H1 (cell line): ENCODE results near the gene GALR1. TPM values are rescaled to one million over a fixed set of nuclear protein-coding genes. Genes with fewer than 3 reads are reported as not detected.

Experiments used
- CTCF ChIA-PET: fragments of 300-600 bp; sonication (Branson Sonifier 250); formaldehyde crosslinking; loops from one replicate; lab custom pipeline; 2021; ENCODE audit not compliant: partially characterized antibody; lab: Charles Lee
- POLR2A ChIA-PET: fragments of 300-600 bp; sonication (Branson Sonifier 250); formaldehyde crosslinking; loops from one replicate; lab custom pipeline; 2021; ENCODE audit warnings: inconsistent platforms; ENCODE audit not compliant: partially characterized antibody; lab: Charles Lee
- DNase-seq, 2 experiments: peaks; one replicate each; pipeline versions ENCODE4 v3.0.0 to v3.0.0-alpha.2; 2010 to 2022; ENCODE audit warnings: low spot score in 2 of 2, low read depth in 1 of 2, mixed read lengths in 1 of 2
- FAIRE-seq: peaks from 2 replicates; lab custom pipeline; 2011; peaks lifted over from hg19 to GRCh38; lab: Jason Lieb, UNC
- H2AFZ ChIP-seq: 2 replicates; pipeline ENCODE4 v1.8.1; 2012; ENCODE audit warnings: low read length, inconsistent platforms
- H2AK5ac ChIP-seq: 2 replicates; pipeline ENCODE4 v1.6.1; 2013; ENCODE audit warnings: low read depth, low read length
- H2BK120ac ChIP-seq: replicated peaks from 2 replicates; pipeline ENCODE3; 2013; ENCODE audit warnings: low read depth, low read length, inconsistent platforms
- H2BK12ac ChIP-seq: 2 replicates; pipeline ENCODE4 v1.6.1; 2013; ENCODE audit warnings: low read depth, low read length
- H2BK15ac ChIP-seq: 2 replicates; pipeline ENCODE4 v1.6.1; 2013; ENCODE audit warnings: low read length
- H2BK20ac ChIP-seq: 2 replicates; pipeline ENCODE4 v1.6.1; 2013; ENCODE audit warnings: low read length
- H2BK5ac ChIP-seq: 2 replicates; pipeline ENCODE4 v1.6.1; 2013; ENCODE audit warnings: low read depth, low read length
- H3K14ac ChIP-seq: 2 replicates; pipeline ENCODE4 v1.6.1; 2013; ENCODE audit warnings: inconsistent platforms; ENCODE audit not compliant: insufficient read length
- H3K18ac ChIP-seq: 2 replicates; pipeline ENCODE4 v1.6.1; 2013; ENCODE audit warnings: low read length; ENCODE audit errors: extremely low read depth
- H3K23ac ChIP-seq: 2 replicates; pipeline ENCODE4 v1.6.1; 2013; ENCODE audit warnings: inconsistent platforms; ENCODE audit not compliant: insufficient read length
- H3K23me2 ChIP-seq: 2 replicates; pipeline ENCODE4 v1.6.1; 2013; ENCODE audit warnings: low read depth, low read length
- H3K27ac ChIP-seq: 2 replicates; pipeline ENCODE4 v1.6.1; 2011; ENCODE audit warnings: low read depth, low read length, inconsistent platforms
- H3K27me3 ChIP-seq, 4 experiments: replicated peaks in 1 of 4; 1 replicate in 1 of 4; 2 replicates in 3 of 4; pipeline versions ENCODE4 v1.6.1 to v1.8.1; 2011 to 2013; ENCODE audit warnings: low read length in 3 of 4, mild to moderate bottlenecking in 3 of 4, inconsistent platforms in 2 of 4, mixed read lengths in 2 of 4, moderate library complexity in 1 of 4; ENCODE audit not compliant: control insufficient read depth in 3 of 4, insufficient read depth in 3 of 4; ENCODE audit errors: extremely low read depth in 1 of 4
- H3K36me3 ChIP-seq, 4 experiments: 2 replicates each; pipeline versions ENCODE4 v1.6.1 to v1.8.1; 2011 to 2013; ENCODE audit warnings: mild to moderate bottlenecking in 4 of 4, low read length in 3 of 4, moderate library complexity in 2 of 4, control low read depth in 1 of 4, inconsistent platforms in 1 of 4; ENCODE audit not compliant: insufficient read depth in 4 of 4, control insufficient read depth in 2 of 4
- H3K4ac ChIP-seq: replicated peaks from 2 replicates; pipeline ENCODE3; 2013; ENCODE audit warnings: low read length, low read depth, mixed read lengths, inconsistent platforms; ENCODE audit not compliant: insufficient read length
- H3K4me1 ChIP-seq, 4 experiments: replicated peaks in 1 of 4; 1 replicate in 1 of 4; 2 replicates in 3 of 4; pipeline versions ENCODE4 v1.6.1 to v1.8.1; 2011 to 2013; ENCODE audit warnings: low read length in 3 of 4, inconsistent platforms in 2 of 4, mixed read lengths in 1 of 4; ENCODE audit not compliant: insufficient read depth in 4 of 4, control insufficient read depth in 3 of 4
- H3K4me2 ChIP-seq, 2 experiments: 2 replicates each; pipeline versions ENCODE4 v1.6.1 to v1.8.1; 2011 to 2013; ENCODE audit warnings: low read depth in 2 of 2, low read length in 2 of 2, control low read depth in 1 of 2, inconsistent platforms in 1 of 2, mild to moderate bottlenecking in 1 of 2; ENCODE audit not compliant: insufficient read depth in 1 of 2
- H3K4me3 ChIP-seq, 4 experiments: fragments of 200-600, 300-600 bp in 1 of 4; sonication (generic), shearing (Covaris generic), sonication (Bioruptor Twin) in 1 of 4; 2 replicates each; pipeline versions ENCODE4 v1.5.1 to v1.8.1; 2011 to 2016; ENCODE audit warnings: low read length in 4 of 4, low read depth in 3 of 4, control low read depth in 2 of 4, inconsistent platforms in 2 of 4, mild to moderate bottlenecking in 2 of 4, mixed read lengths in 1 of 4, moderate library complexity in 1 of 4; ENCODE audit not compliant: insufficient read depth in 2 of 4; ENCODE audit errors: extremely low read depth in 1 of 4
- H3K56ac ChIP-seq: replicated peaks from 2 replicates; pipeline ENCODE3; 2013; ENCODE audit warnings: low read depth, mild to moderate bottlenecking, mixed read lengths, low read length, inconsistent platforms; ENCODE audit not compliant: insufficient read length
- H3K79me1 ChIP-seq: 2 replicates; pipeline ENCODE4 v1.6.1; 2013; ENCODE audit warnings: low read depth, low read length, control low read depth
- H3K79me2 ChIP-seq, 2 experiments: 2 replicates each; pipeline versions ENCODE4 v1.6.1 to v1.8.1; 2012 to 2013; ENCODE audit warnings: low read length in 2 of 2, mild to moderate bottlenecking in 2 of 2, inconsistent platforms in 1 of 2; ENCODE audit not compliant: insufficient read depth in 2 of 2, control insufficient read depth in 1 of 2
- H3K9ac ChIP-seq, 4 experiments: replicated peaks in 1 of 4; 1 replicate in 1 of 4; 2 replicates in 3 of 4; pipeline versions ENCODE4 v1.6.1 to v1.8.1; 2011 to 2013; ENCODE audit warnings: low read depth in 3 of 4, low read length in 3 of 4, control low read depth in 2 of 4, mild to moderate bottlenecking in 2 of 4, moderate library complexity in 2 of 4, inconsistent platforms in 1 of 4; ENCODE audit errors: extremely low read depth in 1 of 4
- H3K9me3 ChIP-seq, 2 experiments: 2 replicates each; pipeline versions ENCODE4 v1.6.1 to v1.8.1; 2012 to 2013; ENCODE audit warnings: mild to moderate bottlenecking in 2 of 2, moderate library complexity in 2 of 2, control low read depth in 1 of 2, inconsistent platforms in 1 of 2, low read depth in 1 of 2, low read length in 1 of 2, mixed read lengths in 1 of 2; ENCODE audit not compliant: insufficient read depth in 2 of 2
- H4K20me1 ChIP-seq, 2 experiments: replicated peaks in 1 of 2; 2 replicates each; pipeline versions ENCODE3 to v1.8.1; 2011 to 2013; ENCODE audit warnings: inconsistent platforms in 2 of 2, low read length in 2 of 2, mild to moderate bottlenecking in 1 of 2; ENCODE audit not compliant: insufficient read depth in 2 of 2, control insufficient read depth in 1 of 2
- H4K5ac ChIP-seq: 2 replicates; pipeline ENCODE4 v1.6.1; 2013; ENCODE audit warnings: low read length, low read depth, mixed read lengths, inconsistent platforms; ENCODE audit not compliant: insufficient read length
- H4K8ac ChIP-seq: 2 replicates; pipeline ENCODE4 v1.8.0; 2013; ENCODE audit warnings: mild to moderate bottlenecking, moderate library complexity, low read length, inconsistent platforms; ENCODE audit not compliant: insufficient read depth; ENCODE audit errors: extremely low read depth
- H4K91ac ChIP-seq: replicated peaks from 2 replicates; pipeline ENCODE3; 2013; ENCODE audit warnings: low read length, mixed read lengths, inconsistent platforms; ENCODE audit not compliant: insufficient read length
- ATF3 ChIP-seq: IDR thresholded peaks from 2 replicates; pipeline ENCODE4 v1.6.1; 2011; ENCODE audit warnings: low read depth, mild to moderate bottlenecking, low read length; ENCODE audit not compliant: insufficient read depth
- E2F6 ChIP-seq: IDR thresholded peaks from 2 replicates; pipeline ENCODE4 v1.6.1; 2012; ENCODE audit warnings: inconsistent platforms
- EZH2 ChIP-seq: fragments of 200-600 bp; sonication (generic); IDR thresholded peaks from 2 replicates; pipeline ENCODE4 v1.7.1; 2012; ENCODE audit warnings: low read depth, mild to moderate bottlenecking, moderate library complexity, low read length, inconsistent platforms; ENCODE audit not compliant: severe bottlenecking
- FOSL1 ChIP-seq: IDR thresholded peaks from 2 replicates; pipeline ENCODE4 v1.6.1; 2011; ENCODE audit warnings: mild to moderate bottlenecking, low read depth, low read length, moderate library complexity; ENCODE audit not compliant: insufficient read depth
- PHF8 ChIP-seq: fragments of 200-600 bp; sonication (generic); conservative IDR thresholded peaks from 2 replicates; pipeline ENCODE4 v1.7.1; 2012; ENCODE audit warnings: low read depth, mild to moderate bottlenecking, inconsistent platforms, low read length, moderate library complexity
- SAP30 ChIP-seq: fragments of 300-600 bp; sonication (generic); IDR thresholded peaks from 2 replicates; pipeline ENCODE4 v1.7.1; 2012; ENCODE audit warnings: low read length, moderate library complexity, mild to moderate bottlenecking, inconsistent platforms; ENCODE audit not compliant: insufficient read depth, insufficient replicate concordance
- SP2 ChIP-seq: IDR thresholded peaks from 2 replicates; pipeline ENCODE4 v1.6.1; 2012; ENCODE audit warnings: mild to moderate bottlenecking, low read length, inconsistent platforms
- SUZ12 ChIP-seq: fragments of 200-600 bp; sonication (generic); IDR thresholded peaks from 2 replicates; pipeline ENCODE4 v1.6.1; 2012; ENCODE audit warnings: mild to moderate bottlenecking, inconsistent platforms, low read length, moderate library complexity, mixed read lengths
- ZNF274 ChIP-seq: IDR thresholded peaks from 2 replicates; pipeline ENCODE4 v1.7.0; 2012; ENCODE audit warnings: low read length, borderline replicate concordance; ENCODE audit errors: extremely low read depth
- WGBS, 2 experiments: shearing (Covaris generic) in 1 of 2; methylation state at CpG; one replicate each; pipeline versions ENCODE4 v1.1.6 to v1.1.7; 2013 to 2015; ENCODE audit warnings: low lambda C conversion rate in 2 of 2, mixed read lengths in 2 of 2, inconsistent platforms in 1 of 2, low coverage in 1 of 2, missing lambda C conversion rate in 1 of 2; ENCODE audit not compliant: insufficient replicate concordance in 2 of 2, insufficient coverage in 1 of 2, insufficient read length in 1 of 2; ENCODE audit errors: extremely low coverage in 1 of 2, missing lambda C conversion rate in 1 of 2; 5-methylcytosine and 5-hydroxymethylcytosine counted together
- polyA plus RNA-seq, 7 experiments: library from polyadenylated mRNA; depleted of rRNA in 3 of 7; stranded (reverse) in 5 of 7; unstranded in 2 of 7; fragments of >200 nt in 5 of 7; fragments of 200-250 nt in 2 of 7; gene quantifications; 1 replicate in 5 of 7; 2 replicates in 1 of 7; 4 replicates in 1 of 7; pipeline versions ENCODE4 v1.2.1 to v1.2.3, GENCODE V29; 2011 to 2013; ENCODE audit warnings: missing spikeins in 2 of 7, mixed read lengths in 2 of 7
- total RNA-seq: library from RNA; stranded (reverse); fragmentation: NEBNext Ultra II Directional; extraction: Animal tissue kit (Norgen Biotek cat#: 25700); gene quantifications from 2 replicates; pipeline ENCODE4 v1.2.1, GENCODE V29; 2021

The GALR1 gene
- total and polyA plus RNA-seq, 2 of the 8 experiments (the other 6 are each of a cell fraction or from before 2014, with no cell fraction given) = 0.09 to 1.6 TPM

DNA sequence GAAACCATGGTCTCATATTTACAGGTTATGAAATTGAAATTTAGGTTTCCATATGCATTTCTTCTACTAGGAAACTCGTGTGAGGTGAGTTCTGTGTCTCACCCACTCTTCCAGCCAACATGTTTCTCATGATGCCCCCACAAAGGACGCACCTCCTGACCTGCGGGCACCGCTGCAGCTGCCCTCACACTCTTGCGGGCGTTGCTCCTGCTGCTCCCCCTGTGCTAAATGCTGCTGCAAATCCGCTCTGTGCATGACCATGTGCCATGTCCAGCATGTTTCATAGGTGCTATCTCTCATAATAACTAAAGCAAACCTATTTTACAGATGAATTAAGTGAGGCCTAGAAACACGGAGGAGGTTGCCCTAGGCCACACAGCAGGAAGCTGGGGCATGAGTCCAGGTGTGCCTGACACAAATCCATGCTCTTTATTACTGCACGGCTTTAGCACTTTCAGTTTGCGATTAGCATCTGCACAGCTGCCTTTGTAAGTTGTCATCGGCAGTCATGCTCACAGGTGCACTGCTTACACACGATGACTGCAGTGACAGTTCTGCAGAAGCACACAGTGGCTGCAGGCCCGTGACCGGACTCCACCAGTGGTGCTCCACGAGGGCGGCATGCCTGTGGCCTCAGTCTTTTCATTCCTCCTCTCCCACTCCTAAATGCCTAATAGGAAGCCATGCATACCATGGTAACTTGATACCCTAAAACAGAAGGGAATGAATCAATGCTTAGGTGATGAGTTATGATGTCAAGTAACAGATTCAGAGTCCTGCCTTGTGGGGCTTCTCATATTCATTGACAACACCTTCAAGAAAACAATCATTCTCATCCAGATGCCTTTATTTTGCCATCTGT, 14.9 kb upstream of the GALR1 start:
- H2AFZ ChIP-seq = no peak overlapping the region
- H4K20me1 ChIP-seq = no peaks in the 10 kb centered on the region
- H3K27ac ChIP-seq = no peak overlapping the region
- no peak overlapping the region for H2BK20ac ChIP-seq
- H3K4me3 ChIP-seq = no peak overlapping the region
- no peak overlapping the region for H2BK15ac ChIP-seq
- H2BK12ac ChIP-seq = no peak overlapping the region
- no peaks in the 10 kb centered on the region for H3K36me3 ChIP-seq
- H3K27me3 ChIP-seq = no peaks in the 10 kb centered on the region
- FAIRE-seq = no peak
- no peaks in the 10 kb centered on the region for H3K79me2 ChIP-seq
- no peak overlapping the region for H3K14ac ChIP-seq
- no peak overlapping the region for H4K8ac ChIP-seq
- no peak overlapping the region for H3K56ac ChIP-seq
- no peak overlapping the region for H3K4me2 ChIP-seq
- DNase-seq = no peak
- no peak overlapping the region for H2BK120ac ChIP-seq
- H3K23ac ChIP-seq = no peak overlapping the region
- H3K9me3 ChIP-seq = peaks cover 15 to 24% of the 10 kb centered on the region in 2 experiments
- no peaks in the 10 kb centered on the region for H3K23me2 ChIP-seq
- H3K18ac ChIP-seq = no peak overlapping the region
- 90% methylated on average over 16 of the region's 16 CpGs; no CpG with 5 or more reads in 1 of the 2 experiments for WGBS, 2 experiments
- H2BK5ac ChIP-seq = no peak overlapping the region
- no peak overlapping the region for H2AK5ac ChIP-seq
- H4K91ac ChIP-seq = no peak overlapping the region
- H3K4me1 ChIP-seq = no peaks in the 10 kb centered on the region
- H3K79me1 ChIP-seq = no peaks in the 10 kb centered on the region
- H3K9ac ChIP-seq = no peak overlapping the region
- ChIA-PET POLR2A (no interaction called here), CTCF (interaction anchor here (1.4 kb wide), 1 partner anchor 12 kb away, joined by 3 read pairs; no protein-coding TSS in a partner anchor)
- H3K4ac ChIP-seq = no peak overlapping the region
- no peak overlapping the region for H4K5ac ChIP-seq
- TF ChIP-seq EZH2 (no peak), PHF8 (no peak), ZNF274 (no peak), ATF3 (no peak), SUZ12 (no peak), SAP30 (no peak), FOSL1 (no peak), SP2 (no peak), E2F6 (no peak)
